ENCODE results near the gene ATL2.
"Not testable (repeated sequence)": the region's sequence is repeated elsewhere in the genome, so short reads cannot be mapped to it uniquely, and the experiment has no call there.

The ATL2 gene

GRCh38 chr2:38268691-38269327 is 108.3 kb downstream of the ATL2 start:
- DNase-seq, result no peak

DNA sequence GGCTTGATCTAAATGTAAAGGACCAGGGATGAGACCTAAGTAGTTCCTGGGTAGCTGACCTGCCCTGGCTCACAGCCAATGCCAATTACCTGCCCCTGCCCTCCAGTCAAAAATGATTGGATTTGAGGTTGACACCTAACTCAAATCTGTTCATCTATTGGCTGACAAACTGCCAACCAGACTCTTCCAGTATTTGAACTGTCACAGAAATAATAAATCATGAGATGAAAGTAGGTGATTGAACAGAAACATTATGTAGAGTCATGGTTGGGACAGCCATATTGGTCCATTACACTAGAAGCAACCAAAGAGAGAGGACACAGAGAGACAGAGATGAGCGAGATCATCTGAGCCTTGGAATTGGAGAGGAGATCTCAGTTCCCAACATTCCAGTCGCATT is 109.1 kb downstream of the ATL2 start:
- DNase-seq, result no peak

DNA sequence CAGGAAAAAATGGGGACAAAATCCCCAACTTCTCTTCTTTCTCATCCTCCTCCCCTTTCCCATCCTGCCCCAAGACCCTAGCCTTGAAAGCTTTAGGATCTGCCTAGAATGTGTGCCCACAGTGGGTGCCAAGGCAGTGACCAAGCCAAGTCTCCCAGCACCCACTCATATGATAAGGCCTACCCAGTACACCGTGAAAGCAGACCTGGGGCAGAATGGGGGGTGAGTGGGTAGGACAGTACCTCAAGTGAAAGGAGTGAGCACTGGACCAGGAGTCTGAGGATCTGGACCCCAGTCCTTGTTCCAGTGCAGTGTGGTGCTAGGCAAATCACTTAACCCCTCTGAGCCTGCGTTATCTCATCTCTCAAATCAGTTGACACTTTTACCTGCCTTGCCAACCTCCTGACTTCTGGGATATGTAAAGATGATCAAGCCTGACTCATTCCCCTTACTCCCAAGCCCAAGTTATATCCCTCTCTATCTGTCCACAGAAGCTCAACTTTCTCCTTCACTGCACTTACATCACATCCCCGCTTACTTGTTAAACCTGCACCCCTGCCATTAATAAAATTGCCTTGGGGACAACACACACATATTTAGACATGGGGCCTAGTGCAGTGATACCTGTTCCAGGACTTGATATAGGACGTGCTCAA is 109.7 kb downstream of the ATL2 start:
- DNase-seq, result no peak

GRCh38 chr2:38266382-38267061 is 110.6 kb downstream of the ATL2 start:
- DNase-seq, result no peak

DNA sequence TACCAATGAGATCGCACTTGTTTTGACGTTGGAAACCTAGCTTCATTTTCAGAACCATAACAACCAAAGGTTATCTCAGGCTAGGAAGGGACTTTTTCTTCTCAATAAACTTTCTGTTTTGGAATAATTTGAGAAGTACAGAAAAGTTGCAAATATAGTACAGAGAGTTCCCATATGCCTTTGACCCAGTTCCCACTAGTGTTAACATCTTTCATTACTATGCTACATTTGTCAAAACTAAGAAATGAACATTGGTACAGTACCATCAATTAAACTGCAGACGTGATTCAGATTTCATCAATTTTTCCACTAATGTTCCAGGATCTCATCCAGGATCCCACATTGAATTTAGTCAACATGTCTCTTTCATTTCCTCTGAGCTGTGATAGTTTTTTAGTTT is 111.6 kb downstream of the ATL2 start:
- DNase-seq, result no peak

DNA sequence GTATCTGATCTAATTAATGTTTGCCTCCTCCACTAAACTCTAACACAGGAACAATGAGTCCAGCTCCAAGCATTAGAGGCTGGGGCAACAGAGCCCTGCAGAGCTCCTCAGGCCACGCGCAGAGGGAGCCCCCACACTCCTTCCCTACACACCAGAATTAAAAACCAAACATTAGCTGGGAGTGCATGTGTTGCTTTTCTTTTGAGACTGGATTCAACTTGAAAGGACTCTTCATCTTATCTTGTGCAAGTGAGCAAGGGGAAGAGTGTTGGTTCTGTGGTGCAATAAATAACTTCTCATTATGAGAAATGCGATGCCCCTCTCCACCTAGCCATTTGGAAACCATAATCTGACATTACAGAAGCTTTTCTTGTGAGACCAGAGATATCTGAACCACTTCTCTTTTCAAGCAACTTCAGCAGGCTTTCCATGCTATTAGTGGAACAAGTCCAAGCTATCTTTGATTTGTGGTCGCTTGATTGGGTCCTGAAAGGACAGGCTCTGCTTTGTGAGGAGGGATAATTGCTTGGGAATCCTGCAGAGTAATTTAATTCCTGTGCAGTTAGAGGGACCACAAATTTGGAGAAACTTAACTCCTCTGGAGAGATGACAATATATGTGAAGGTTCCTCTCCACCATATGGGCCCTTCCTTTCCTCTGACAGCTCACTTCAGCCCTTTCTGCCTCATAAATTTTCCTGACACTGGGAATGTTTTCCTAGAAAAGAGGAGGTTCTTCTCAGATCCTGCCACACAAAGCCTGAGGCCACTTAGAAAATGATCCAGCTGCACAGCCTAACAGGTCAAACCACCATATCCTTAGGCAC is 112.5 kb downstream of the ATL2 start:
- DNase-seq, result peak; percentile 51 to 73

GRCh38 chr2:38263293-38263692 is 113.8 kb downstream of the ATL2 start:
- DNase-seq, result no peak

DNA sequence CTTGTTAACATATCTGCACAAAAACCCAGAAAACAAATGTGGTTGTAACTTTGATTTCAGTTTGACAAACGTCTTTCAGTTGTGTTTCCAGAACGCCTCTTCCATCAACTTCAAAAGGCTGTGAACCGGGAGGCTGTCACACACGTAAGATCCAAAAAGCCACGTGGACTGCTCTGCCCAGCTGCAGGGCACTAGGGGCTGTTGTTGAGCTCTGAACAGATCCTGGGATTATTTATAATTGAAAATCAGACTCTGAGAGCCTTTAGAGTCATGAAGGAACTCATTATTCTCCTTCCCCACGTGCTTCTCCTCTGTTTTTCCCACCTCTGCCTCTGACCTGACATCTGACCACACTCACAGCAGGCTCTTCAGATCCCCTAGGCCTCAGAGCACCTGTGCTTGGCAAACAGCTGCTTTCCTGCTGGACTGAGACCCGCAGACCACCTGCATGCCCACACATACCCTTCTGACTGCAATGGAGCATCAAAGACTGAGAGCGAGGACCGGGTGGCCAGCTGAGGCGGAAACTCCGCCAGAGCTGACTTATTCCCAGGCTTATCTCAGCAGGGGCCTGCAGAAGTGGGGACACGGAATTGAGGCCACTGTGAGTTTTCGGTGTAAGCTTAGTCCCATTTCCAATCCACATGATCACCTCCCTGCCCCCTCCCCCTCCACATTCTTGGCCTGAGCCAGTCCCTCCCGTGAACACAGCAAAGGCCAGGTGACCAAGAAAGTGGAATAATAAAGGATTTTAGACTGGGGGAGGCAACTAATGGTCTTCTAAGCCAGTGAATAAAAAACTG is 114.8 kb downstream of the ATL2 start:
- DNase-seq, result no peak

DNA sequence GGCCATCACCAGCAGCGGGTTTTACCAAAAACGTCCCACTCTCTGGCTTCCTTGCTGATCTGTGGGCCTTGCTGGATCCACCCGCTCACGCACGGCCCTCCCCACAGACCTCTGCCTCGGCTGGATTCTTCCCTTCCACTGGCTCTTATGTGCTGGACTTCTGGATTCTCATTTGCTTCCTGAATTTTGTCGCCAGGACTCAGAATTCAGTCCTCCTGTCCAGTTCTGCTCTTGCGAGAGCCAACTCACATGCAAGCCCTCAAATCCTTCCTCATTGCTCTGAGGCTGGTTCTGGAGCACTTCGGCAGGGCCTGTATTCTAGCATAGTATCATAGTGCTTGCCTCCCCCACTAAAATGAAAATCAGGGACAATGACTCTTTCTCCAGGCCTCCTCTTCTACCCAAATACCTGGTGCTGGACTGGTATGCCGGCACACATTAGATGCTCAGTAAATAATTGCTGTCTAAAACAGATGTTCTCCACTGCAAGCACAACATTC is 115.5 kb downstream of the ATL2 start:
- no peak for DNase-seq

GRCh38 chr2:38260972-38261371 is 116.1 kb downstream of the ATL2 start:
- DNase-seq, result no peak

GRCh38 chr2:38260469-38260868 is 116.6 kb downstream of the ATL2 start:
- no peak for DNase-seq

GRCh38 chr2:38259311-38259710 is 117.8 kb downstream of the ATL2 start:
- no peak for DNase-seq

- DNase-seq, result not testable (repeated sequence)
These were observed 119.4 kb downstream of the ATL2 start for GRCh38 chr2:38257680-38258079.

DNA sequence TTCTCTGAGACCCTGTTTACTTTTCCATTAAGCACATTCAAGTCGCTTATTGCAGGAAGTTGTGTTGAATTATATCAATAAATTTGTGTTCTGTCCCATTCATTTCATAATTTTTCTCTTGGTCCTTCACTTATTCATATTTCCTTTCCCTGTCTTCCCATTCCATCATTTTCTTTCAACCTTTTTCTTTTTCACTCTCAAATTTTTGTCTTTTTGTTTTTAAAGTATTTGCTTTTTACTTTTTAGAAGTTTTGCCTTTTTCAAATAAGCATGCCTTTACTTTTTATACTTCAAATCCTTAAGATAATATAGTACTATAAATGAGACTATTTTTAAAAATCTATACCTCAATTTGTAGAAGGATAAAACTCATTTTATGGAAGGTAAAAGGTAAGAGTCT is 120.5 kb downstream of the ATL2 start:
- DNase-seq, result no peak

GRCh38 chr2:38255211-38255610 is 121.9 kb downstream of the ATL2 start:
- DNase-seq, result no peak

DNA sequence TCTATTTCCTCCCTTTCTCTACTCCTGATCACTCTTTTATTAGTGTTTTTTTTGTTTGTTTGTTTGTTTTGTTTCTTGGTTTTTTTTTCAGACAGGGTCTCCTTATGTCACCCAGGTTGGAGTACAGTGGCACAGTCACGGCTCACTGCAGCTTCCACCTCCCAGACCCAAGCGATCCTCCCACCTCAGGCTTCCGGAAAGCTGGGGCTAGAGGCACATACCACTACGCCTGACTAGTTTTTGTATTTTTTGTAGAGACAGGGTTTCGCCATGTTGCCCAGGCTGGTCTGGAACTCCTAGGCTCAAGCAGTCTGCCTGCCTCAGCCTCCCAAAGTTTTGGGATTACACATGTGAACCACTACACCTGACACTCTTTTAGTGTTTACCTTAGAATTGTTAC is 122.3 kb downstream of the ATL2 start:
- no peak for DNase-seq

GRCh38 chr2:38251940-38252339 is 125.1 kb downstream of the ATL2 start:
- DNase-seq, result no peak

DNA sequence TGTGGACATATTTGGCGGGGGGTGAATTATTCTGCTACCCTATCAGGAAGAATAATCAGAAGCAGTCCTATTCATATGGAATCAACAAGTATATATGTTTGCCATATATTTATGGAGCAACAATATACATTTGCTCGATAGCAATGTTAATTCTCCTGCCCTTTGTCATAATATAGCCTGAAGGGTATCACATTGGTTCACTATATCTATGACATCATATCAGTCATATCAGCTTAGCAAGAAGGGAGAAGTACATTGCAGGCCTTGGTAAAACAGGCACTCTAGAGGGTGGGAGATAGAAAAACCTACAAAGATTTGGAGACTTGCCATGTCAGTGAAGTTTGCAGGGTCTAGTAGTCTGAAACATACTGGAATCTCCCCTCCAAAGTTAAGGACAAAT is 128.4 kb downstream of the ATL2 start:
- DNase-seq, result no peak

DNA sequence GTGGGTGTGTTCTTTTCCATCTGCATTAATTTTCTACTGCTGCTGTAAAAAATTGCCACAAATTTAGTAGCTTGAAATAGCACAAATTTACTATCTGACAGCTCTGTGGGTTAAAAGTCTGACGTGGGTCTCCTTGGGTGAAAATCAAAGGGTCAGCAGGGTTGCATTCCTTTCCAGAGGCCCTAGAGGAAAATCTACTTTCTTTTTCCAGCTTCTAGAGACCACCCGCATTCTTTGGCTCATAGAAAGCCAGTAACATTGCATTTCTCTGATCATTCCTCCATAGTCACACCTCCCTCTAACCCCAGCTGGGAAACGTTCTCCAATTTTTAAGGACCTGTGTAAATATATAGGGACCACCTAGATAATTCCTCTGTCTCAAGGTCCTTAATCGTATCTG is 128.8 kb downstream of the ATL2 start:
- DNase-seq, result no peak

GRCh38 chr2:38246105-38246504 is 131.0 kb downstream of the ATL2 start:
- DNase-seq, result no peak

GRCh38 chr2:38245114-38245641 is 131.9 kb downstream of the ATL2 start:
- DNase-seq, result peak in 1 of 2 experiments; percentile 32

DNA sequence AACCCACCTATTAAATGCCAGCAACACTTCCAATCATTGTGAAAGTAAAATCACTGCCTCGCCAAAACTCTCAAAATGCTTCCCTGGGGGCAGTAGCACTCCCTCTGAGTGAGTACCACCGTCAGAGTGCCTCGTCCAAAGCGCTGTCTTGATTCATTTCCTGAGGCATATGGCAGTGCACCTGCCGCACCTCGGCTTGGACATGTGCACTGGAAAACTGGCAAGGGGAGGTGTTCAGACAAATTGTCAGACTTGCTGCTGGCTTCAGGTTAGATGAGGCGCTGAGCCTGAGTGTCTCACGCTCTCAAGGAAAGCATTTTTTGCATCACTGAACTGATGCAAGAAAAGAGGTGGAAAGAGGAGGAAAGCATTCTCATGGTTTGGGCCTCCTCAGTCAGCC is 132.8 kb downstream of the ATL2 start:
- DNase-seq, result peak; percentile 30 to 62

Measured in NCI-H187 (cell line).